ENCODE results near the gene TRIM45.

The TRIM45 gene

DNA sequence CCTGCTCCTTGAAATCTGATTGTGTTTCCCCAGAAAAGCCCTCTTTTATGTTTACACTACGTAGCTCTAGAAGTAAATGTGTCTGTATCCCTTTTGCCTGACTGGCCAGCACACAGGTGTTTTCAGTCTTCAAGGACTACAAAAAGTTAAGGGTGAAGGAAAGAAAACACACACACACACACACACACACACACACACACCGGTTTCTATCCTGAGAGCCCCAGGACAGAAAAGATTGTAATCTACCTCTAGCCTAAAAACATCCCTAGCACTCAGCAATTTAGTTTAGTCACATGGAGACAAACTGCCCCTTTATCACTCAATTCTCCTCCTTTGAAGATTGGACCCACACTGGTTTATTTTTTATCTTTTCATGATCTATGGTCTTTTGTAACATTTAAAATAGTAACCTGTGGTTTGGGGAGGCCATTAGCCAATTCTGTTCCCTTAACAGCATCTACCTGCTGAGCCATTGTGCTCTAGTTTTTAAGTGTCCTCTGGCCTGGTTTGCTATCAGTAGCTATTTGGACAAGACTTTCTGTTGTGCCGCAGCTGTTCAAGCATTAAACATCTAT lies 15.8 kb upstream of the TRIM45 start:
- CTCF ChIA-PET, result interaction anchor here (0.6 to 2.7 kb wide), 3 partner anchors 9 to 471 kb away, joined by 3 to 15 read pairs (median 7); no protein-coding TSS in a partner anchor
- no peaks in the 10 kb centered on the region for H3K4me1 ChIP-seq (ENCODE audit: control insufficient read depth, insufficient read depth, low read length)
- no peaks in the 10 kb centered on the region for H3K9me3 ChIP-seq (ENCODE audit: control insufficient read depth, insufficient read depth, low read depth, low read length)
- POLR2A ChIA-PET, result no interaction called here
- no peaks in the 10 kb centered on the region for H3K36me3 ChIP-seq (ENCODE audit: control insufficient read depth in 2 of 2, insufficient read depth in 1 of 2, low read length in 2 of 2)
- H3K27ac ChIP-seq (ENCODE audit: extremely low read depth, low read depth, low read length), result no peak overlapping the region
- TF ChIP-seq, protein P1, sequence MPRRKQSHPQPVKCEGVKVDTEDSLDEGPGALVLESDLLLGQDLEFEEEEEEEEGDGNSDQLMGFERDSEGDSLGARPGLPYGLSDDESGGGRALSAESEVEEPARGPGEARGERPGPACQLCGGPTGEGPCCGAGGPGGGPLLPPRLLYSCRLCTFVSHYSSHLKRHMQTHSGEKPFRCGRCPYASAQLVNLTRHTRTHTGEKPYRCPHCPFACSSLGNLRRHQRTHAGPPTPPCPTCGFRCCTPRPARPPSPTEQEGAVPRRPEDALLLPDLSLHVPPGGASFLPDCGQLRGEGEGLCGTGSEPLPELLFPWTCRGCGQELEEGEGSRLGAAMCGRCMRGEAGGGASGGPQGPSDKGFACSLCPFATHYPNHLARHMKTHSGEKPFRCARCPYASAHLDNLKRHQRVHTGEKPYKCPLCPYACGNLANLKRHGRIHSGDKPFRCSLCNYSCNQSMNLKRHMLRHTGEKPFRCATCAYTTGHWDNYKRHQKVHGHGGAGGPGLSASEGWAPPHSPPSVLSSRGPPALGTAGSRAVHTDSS (tag by site-specific recombination; IDR thresholded peaks at IDR 0.05), result no peak
- TF ChIP-seq ZEB2 (tag by site-specific recombination; IDR thresholded peaks at IDR 0.05) (no peak), ZNF274 (IDR thresholded peaks at IDR 0.05; ENCODE audit: low read length) (no peak), ZNF274 (tag by site-specific recombination; IDR thresholded peaks at IDR 0.05; ENCODE audit: borderline replicate concordance) (no peak), ZSCAN23 (tag by site-specific recombination; IDR thresholded peaks at IDR 0.05) (no peak), PRDM1 (tag by site-specific recombination; IDR thresholded peaks at IDR 0.05) (no peak), ZNF37A (tag by site-specific recombination; IDR thresholded peaks at IDR 0.05) (no peak), REPIN1 (tag by site-specific recombination; IDR thresholded peaks at IDR 0.05; ENCODE audit: low read depth) (no peak), KLF16 (tag by site-specific recombination; IDR thresholded peaks at IDR 0.05) (no peak), ZFP41 (tag by site-specific recombination; IDR thresholded peaks at IDR 0.05; ENCODE audit: borderline replicate concordance) (no peak), ZBTB1 (tag by site-specific recombination; IDR thresholded peaks at IDR 0.05) (no peak), BCL11A (tag by site-specific recombination; IDR thresholded peaks at IDR 0.05; ENCODE audit: low read depth) (no peak), ZNF223 (tag by site-specific recombination; IDR thresholded peaks at IDR 0.05) (no peak), HOXA7 (CRISPR knock-in tag; IDR thresholded peaks at IDR 0.05; ENCODE audit: borderline replicate concordance) (no peak), ZNF202 (tag by site-specific recombination; IDR thresholded peaks at IDR 0.05; ENCODE audit: borderline replicate concordance) (no peak), MYNN (tag by site-specific recombination; IDR thresholded peaks at IDR 0.05; ENCODE audit: borderline replicate concordance) (no peak)
- TF ChIP-seq, protein P2, sequence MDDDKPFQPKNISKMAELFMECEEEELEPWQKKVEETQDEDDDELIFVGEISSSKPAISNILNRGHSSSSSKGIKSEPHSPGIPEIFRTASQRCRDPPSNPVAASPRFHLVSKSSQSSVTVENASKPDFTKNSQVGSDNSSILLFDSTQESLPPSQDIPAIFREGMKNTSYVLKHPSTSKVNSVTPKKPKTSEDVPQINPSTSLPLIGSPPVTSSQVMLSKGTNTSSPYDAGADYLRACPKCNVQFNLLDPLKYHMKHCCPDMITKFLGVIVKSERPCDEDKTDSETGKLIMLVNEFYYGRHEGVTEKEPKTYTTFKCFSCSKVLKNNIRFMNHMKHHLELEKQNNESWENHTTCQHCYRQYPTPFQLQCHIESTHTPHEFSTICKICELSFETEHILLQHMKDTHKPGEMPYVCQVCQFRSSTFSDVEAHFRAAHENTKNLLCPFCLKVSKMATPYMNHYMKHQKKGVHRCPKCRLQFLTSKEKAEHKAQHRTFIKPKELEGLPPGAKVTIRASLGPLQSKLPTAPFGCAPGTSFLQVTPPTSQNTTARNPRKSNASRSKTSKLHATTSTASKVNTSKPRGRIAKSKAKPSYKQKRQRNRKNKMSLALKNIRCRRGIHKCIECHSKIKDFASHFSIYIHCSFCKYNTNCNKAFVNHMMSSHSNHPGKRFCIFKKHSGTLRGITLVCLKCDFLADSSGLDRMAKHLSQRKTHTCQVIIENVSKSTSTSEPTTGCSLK (tag by site-specific recombination; IDR thresholded peaks at IDR 0.05), result no peak
- TF ChIP-seq, protein P3, sequence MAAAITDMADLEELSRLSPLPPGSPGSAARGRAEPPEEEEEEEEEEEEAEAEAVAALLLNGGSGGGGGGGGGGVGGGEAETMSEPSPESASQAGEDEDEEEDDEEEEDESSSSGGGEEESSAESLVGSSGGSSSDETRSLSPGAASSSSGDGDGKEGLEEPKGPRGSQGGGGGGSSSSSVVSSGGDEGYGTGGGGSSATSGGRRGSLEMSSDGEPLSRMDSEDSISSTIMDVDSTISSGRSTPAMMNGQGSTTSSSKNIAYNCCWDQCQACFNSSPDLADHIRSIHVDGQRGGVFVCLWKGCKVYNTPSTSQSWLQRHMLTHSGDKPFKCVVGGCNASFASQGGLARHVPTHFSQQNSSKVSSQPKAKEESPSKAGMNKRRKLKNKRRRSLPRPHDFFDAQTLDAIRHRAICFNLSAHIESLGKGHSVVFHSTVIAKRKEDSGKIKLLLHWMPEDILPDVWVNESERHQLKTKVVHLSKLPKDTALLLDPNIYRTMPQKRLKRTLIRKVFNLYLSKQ (tag by site-specific recombination; IDR thresholded peaks at IDR 0.05; ENCODE audit: borderline replicate concordance), result no peak
- TF ChIP-seq, protein P4, sequence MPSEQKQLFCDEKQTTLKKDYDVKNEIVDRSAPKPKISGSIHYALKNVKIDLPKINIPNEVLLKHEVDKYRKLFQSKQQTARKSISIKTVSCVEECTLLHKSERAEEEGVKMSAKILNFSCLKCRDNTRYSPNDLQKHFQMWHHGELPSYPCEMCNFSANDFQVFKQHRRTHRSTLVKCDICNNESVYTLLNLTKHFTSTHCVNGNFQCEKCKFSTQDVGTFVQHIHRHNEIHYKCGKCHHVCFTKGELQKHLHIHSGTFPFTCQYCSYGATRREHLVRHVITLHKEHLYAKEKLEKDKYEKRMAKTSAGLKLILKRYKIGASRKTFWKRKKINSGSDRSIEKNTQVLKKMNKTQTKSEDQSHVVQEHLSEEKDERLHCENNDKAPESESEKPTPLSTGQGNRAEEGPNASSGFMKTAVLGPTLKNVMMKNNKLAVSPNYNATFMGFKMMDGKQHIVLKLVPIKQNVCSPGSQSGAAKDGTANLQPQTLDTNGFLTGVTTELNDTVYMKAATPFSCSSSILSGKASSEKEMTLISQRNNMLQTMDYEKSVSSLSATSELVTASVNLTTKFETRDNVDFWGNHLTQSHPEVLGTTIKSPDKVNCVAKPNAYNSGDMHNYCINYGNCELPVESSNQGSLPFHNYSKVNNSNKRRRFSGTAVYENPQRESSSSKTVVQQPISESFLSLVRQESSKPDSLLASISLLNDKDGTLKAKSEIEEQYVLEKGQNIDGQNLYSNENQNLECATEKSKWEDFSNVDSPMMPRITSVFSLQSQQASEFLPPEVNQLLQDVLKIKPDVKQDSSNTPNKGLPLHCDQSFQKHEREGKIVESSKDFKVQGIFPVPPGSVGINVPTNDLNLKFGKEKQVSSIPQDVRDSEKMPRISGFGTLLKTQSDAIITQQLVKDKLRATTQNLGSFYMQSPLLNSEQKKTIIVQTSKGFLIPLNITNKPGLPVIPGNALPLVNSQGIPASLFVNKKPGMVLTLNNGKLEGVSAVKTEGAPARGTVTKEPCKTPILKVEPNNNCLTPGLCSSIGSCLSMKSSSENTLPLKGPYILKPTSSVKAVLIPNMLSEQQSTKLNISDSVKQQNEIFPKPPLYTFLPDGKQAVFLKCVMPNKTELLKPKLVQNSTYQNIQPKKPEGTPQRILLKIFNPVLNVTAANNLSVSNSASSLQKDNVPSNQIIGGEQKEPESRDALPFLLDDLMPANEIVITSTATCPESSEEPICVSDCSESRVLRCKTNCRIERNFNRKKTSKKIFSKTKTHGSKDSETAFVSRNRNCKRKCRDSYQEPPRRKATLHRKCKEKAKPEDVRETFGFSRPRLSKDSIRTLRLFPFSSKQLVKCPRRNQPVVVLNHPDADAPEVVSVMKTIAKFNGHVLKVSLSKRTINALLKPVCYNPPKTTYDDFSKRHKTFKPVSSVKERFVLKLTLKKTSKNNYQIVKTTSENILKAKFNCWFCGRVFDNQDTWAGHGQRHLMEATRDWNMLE (tag by site-specific recombination; conservative IDR thresholded peaks at IDR 0.05; ENCODE audit: low read depth), result no peak
- H3K4me3 ChIP-seq (ENCODE audit: low read depth, low read length), result no peak overlapping the region
